ENCODE data around the gene SLC35F2.
A peak's percentile ranks its signal among the peaks of the same experiment; 100 is the strongest.

Gene SLC35F2

GRCh38 chr11:107799218-107799859, 59.2 kb downstream of the SLC35F2 start:
- TF ChIP-seq CTCF (IDR thresholded peaks at IDR 0.05), result peak; percentile 86
- Histone ChIP-seq H3K9me3 (no peaks in the 10 kb centered on the region), H3K27ac (no peak overlapping the region), H3K36me3 (no peaks in the 10 kb centered on the region), H3K27me3 (peaks cover 18% of the 10 kb centered on the region), H3K4me3 (ENCODE audit: low read depth in 1 of 2, low read length in 1 of 2) (no peak overlapping the region), H3K4me1 (ENCODE audit: control insufficient read depth in 1 of 2, insufficient read depth in 1 of 2, low read depth in 1 of 2, low read length in 1 of 2) (no peaks in the 10 kb centered on the region)

DNA sequence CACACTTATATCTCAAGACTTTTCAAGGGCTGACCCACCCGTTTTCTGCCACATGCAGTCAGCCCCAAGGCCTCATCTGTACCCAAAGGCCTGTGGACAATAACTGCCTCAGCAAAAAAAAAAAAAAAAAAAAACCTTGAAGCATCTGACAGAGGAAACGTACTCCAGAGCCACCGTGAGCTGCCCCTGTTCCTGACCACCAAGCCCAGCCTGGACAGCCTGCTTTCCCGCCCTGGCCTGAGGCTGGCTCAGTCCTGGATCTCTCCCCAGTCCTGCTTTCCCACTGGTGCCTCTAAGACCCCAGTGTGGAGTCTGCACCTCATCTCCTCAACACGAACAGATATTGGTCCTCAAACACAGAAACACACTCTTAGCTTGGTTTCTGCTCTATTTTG, 66.5 kb downstream of the SLC35F2 start:
- TF ChIP-seq CTCF (IDR thresholded peaks at IDR 0.05), result no peak
- H3K4me3 ChIP-seq (ENCODE audit: low read depth in 1 of 2, low read length in 1 of 2), result no peak overlapping the region
- no peaks in the 10 kb centered on the region for H3K9me3 ChIP-seq
- H3K27me3 ChIP-seq, result no peaks in the 10 kb centered on the region
- H3K27ac ChIP-seq, result no peak overlapping the region
- no peaks in the 10 kb centered on the region for H3K4me1 ChIP-seq (ENCODE audit: control insufficient read depth in 1 of 2, insufficient read depth in 1 of 2, low read depth in 1 of 2, low read length in 1 of 2)
- no peaks in the 10 kb centered on the region for H3K36me3 ChIP-seq

GRCh38 chr11:107791343-107792048, 67.1 kb downstream of the SLC35F2 start:
- Histone ChIP-seq H3K36me3 (no peaks in the 10 kb centered on the region), H3K9me3 (no peaks in the 10 kb centered on the region), H3K27ac (no peak overlapping the region), H3K4me3 (ENCODE audit: low read depth in 1 of 2, low read length in 1 of 2) (no peak overlapping the region), H3K4me1 (ENCODE audit: control insufficient read depth in 1 of 2, insufficient read depth in 1 of 2, low read depth in 1 of 2, low read length in 1 of 2) (no peaks in the 10 kb centered on the region), H3K27me3 (no peaks in the 10 kb centered on the region)
- TF ChIP-seq CTCF (IDR thresholded peaks at IDR 0.05), result no peak

DNA sequence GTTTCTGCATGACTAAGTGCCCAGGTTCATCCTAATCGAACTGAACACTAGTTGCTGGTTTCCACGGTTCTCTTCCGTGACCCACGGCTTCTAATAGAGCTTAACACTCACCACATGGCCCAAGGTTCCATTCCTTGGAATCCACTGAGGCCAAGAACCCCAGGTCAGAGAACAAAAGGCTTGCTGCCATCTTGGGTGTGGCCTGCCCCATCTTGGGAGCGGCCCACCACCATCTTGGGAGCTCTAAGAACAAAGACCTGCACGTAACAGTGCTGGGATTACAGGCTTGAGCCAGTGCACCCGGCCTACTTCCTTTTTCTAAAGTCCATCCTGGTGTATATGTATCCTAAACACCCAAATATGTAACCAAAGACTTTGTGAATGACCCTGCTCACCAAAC, 68.8 kb downstream of the SLC35F2 start:
- no peak for TF ChIP-seq CTCF (IDR thresholded peaks at IDR 0.05)
- no peak overlapping the region for H3K4me3 ChIP-seq (ENCODE audit: low read depth in 1 of 2, low read length in 1 of 2)
- H3K27me3 ChIP-seq, result no peaks in the 10 kb centered on the region
- no peaks in the 10 kb centered on the region for H3K9me3 ChIP-seq
- no peaks in the 10 kb centered on the region for H3K4me1 ChIP-seq (ENCODE audit: control insufficient read depth in 1 of 2, insufficient read depth in 1 of 2, low read depth in 1 of 2, low read length in 1 of 2)
- no peaks in the 10 kb centered on the region for H3K36me3 ChIP-seq
- H3K27ac ChIP-seq, result no peak overlapping the region

DNA sequence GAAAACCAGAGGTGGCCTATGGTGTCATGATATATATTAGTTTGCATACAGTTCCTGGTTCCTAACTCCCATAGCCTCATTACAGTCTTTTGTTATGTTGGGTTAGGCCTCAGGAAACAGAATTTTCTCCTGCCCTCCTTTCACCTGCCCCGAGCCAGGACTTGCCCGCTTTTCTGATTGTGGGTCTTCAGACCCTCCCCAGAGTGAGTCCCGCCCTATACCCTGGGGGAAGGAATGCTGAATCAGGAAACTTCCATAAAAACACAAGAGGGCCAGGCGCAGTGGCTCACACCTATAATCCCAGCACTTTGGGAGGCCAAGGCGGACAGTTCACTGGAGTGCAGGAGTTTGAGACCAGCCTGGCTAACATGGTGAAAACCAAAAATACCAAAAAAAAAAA, 70.9 kb downstream of the SLC35F2 start:
- Histone ChIP-seq H3K9me3 (no peaks in the 10 kb centered on the region), H3K27ac (no peak overlapping the region), H3K4me1 (ENCODE audit: control insufficient read depth in 1 of 2, insufficient read depth in 1 of 2, low read depth in 1 of 2, low read length in 1 of 2) (no peaks in the 10 kb centered on the region), H3K4me3 (ENCODE audit: low read depth in 1 of 2, low read length in 1 of 2) (no peak overlapping the region), H3K36me3 (no peaks in the 10 kb centered on the region), H3K27me3 (no peaks in the 10 kb centered on the region)
- TF ChIP-seq CTCF (IDR thresholded peaks at IDR 0.05), result no peak
